HCT116 (cell line): ENCODE results near the gene SLC8A1. TPM values are rescaled to one million over a fixed set of nuclear protein-coding genes. Genes with fewer than 3 reads are reported as not detected.

ENCODE experiments used
- ATAC-seq: fragments of 200-7000 bp; cut with Tn5 transposase; 2 replicates; pipeline ENCODE4 v1.9.1; 2020; ENCODE audit warnings: mild to moderate bottlenecking, moderate library complexity
- BruUV-seq: library from RNA; stranded (reverse); fragments of 400-500 nt; replicated peaks from 2 replicates; lab custom pipeline; 2021; lab: Mats Ljungman, UMichigan
- CTCF ChIA-PET: fragments of 300-600 bp; sonication (Branson Sonifier 250); formaldehyde crosslinking; loops from one replicate; lab custom pipeline; 2021; ENCODE audit warnings: antibody characterized with exemption; lab: Charles Lee
- POLR2A ChIA-PET: fragments of 300-600, 350-600 bp; sonication (Branson Sonifier 250); formaldehyde crosslinking; loops from one replicate; lab custom pipeline; 2021; ENCODE audit warnings: antibody characterized with exemption; lab: Charles Lee
- RAD21 ChIA-PET, 2 experiments: fragments of 300-600 bp; sonication (Branson Sonifier 250); formaldehyde crosslinking; loops; one replicate each; lab custom pipeline; 2023; ENCODE audit warnings: low total read pairs in 2 of 2; ENCODE audit not compliant: uncharacterized antibody in 2 of 2, unreplicated experiment in 2 of 2, low non-redundant PET in 1 of 2; lab: Charles Lee
- DNase-seq: peaks from one replicate; pipeline ENCODE4 v3.0.0-alpha.2; 2010; ENCODE audit warnings: low read depth, low spot score
- H2AFZ ChIP-seq: fragments of 200-600 bp; shearing (Covaris generic), sonication (generic); 2 replicates; pipeline ENCODE4 v1.6.1; 2017; ENCODE audit warnings: low read depth, mixed run types, mixed read lengths, antibody characterized with exemption, low read length; ENCODE audit not compliant: poor library complexity, severe bottlenecking
- H3K27ac ChIP-seq: 2 replicates; pipeline ENCODE4 v1.5.1; 2012; ENCODE audit warnings: low read depth, low read length
- H3K27me3 ChIP-seq: fragments of 200-600 bp; sonication (generic); 2 replicates; pipeline ENCODE4 v1.6.1; 2016; ENCODE audit warnings: mixed run types, low read length, mixed read lengths; ENCODE audit not compliant: insufficient read depth
- H3K36me3 ChIP-seq, 2 experiments: fragments of 200-500 bp in 1 of 2; fragments of 200-600 bp in 1 of 2; sonication (Bioruptor generic) in 1 of 2; sonication (generic) in 1 of 2; 2 replicates each; pipeline versions ENCODE4 v1.5.1 to v1.6.1; 2014 to 2016; ENCODE audit warnings: low read length in 2 of 2, inconsistent platforms in 1 of 2, mixed read lengths in 1 of 2, mixed run types in 1 of 2; ENCODE audit not compliant: insufficient read depth in 2 of 2, control insufficient read depth in 1 of 2
- H3K4me1 ChIP-seq, 2 experiments: fragments of 200-600 bp in 1 of 2; sonication (generic) in 1 of 2; 2 replicates each; pipeline versions ENCODE4 v1.5.1 to v1.6.1; 2012 to 2017; ENCODE audit warnings: low read length in 2 of 2, inconsistent platforms in 1 of 2, mild to moderate bottlenecking in 1 of 2, mixed read lengths in 1 of 2, mixed run types in 1 of 2, moderate library complexity in 1 of 2; ENCODE audit not compliant: insufficient read depth in 2 of 2, control insufficient read depth in 1 of 2
- H3K4me2 ChIP-seq: fragments of 200-600 bp; sonication (generic); 2 replicates; pipeline ENCODE4 v1.6.1; 2017; ENCODE audit warnings: mixed run types, low read length, mixed read lengths
- H3K4me3 ChIP-seq, 2 experiments: fragments of 200-600 bp in 1 of 2; sonication (generic) in 1 of 2; replicated peaks in 1 of 2; 2 replicates each; pipeline ENCODE4 v1.5.1; 2011 to 2016; ENCODE audit warnings: low read length in 2 of 2, control low read depth in 1 of 2, low read depth in 1 of 2, mild to moderate bottlenecking in 1 of 2, mixed read lengths in 1 of 2, mixed run types in 1 of 2
- H3K79me2 ChIP-seq: fragments of 200-600 bp; sonication (generic); 2 replicates; pipeline ENCODE4 v1.6.1; 2017; ENCODE audit warnings: mild to moderate bottlenecking, mixed run types, low read length, moderate library complexity, mixed read lengths; ENCODE audit not compliant: insufficient read depth
- H3K9ac ChIP-seq: fragments of 200-600 bp; sonication (generic); 2 replicates; pipeline ENCODE4 v1.6.1; 2016; ENCODE audit warnings: low read length, mixed read lengths
- H3K9me2 ChIP-seq: fragments of 200-600 bp; sonication (generic), shearing (Covaris generic); 2 replicates; pipeline ENCODE4 v1.6.1; 2017; ENCODE audit warnings: mixed run types, mild to moderate bottlenecking, moderate library complexity; ENCODE audit not compliant: insufficient read depth
- H3K9me3 ChIP-seq, 2 experiments: fragments of 200-500 bp in 1 of 2; fragments of 200-600 bp in 1 of 2; sonication (Bioruptor generic) in 1 of 2; sonication (generic) in 1 of 2; 2 replicates each; pipeline ENCODE4 v1.6.1; 2014 to 2017; ENCODE audit warnings: low read length in 2 of 2, mixed read lengths in 2 of 2, inconsistent platforms in 1 of 2, low read depth in 1 of 2, mild to moderate bottlenecking in 1 of 2, mixed run types in 1 of 2, moderate library complexity in 1 of 2; ENCODE audit not compliant: control insufficient read depth in 1 of 2, insufficient read depth in 1 of 2
- H4K20me1 ChIP-seq: fragments of 200-600 bp; sonication (generic), shearing (Covaris generic); 2 replicates; pipeline ENCODE4 v1.6.1; 2017; ENCODE audit warnings: mixed run types, mild to moderate bottlenecking, moderate library complexity; ENCODE audit not compliant: insufficient read depth
- CEBPB ChIP-seq: IDR thresholded peaks from 2 replicates; pipeline ENCODE4 v1.6.1; 2012; ENCODE audit warnings: low read depth
- ELF1 ChIP-seq: IDR thresholded peaks from 2 replicates; pipeline ENCODE4 v1.6.1; 2012; ENCODE audit warnings: low read depth, borderline replicate concordance
- RAD21 ChIP-seq: IDR thresholded peaks from 2 replicates; pipeline ENCODE4 v1.6.1; 2012; ENCODE audit warnings: low read depth, mild to moderate bottlenecking
- SIN3A ChIP-seq: IDR thresholded peaks from 2 replicates; pipeline ENCODE4 v1.6.1; 2012; ENCODE audit warnings: low read depth
- SRF ChIP-seq: IDR thresholded peaks from 2 replicates; pipeline ENCODE4 v1.6.1; 2012; ENCODE audit warnings: low read depth
- YY1 ChIP-seq: IDR thresholded peaks from 2 replicates; pipeline ENCODE4 v1.6.1; 2011; ENCODE audit warnings: low read length, low read depth, moderate library complexity, mild to moderate bottlenecking; ENCODE audit not compliant: insufficient replicate concordance; ENCODE audit errors: extremely low read depth
- intact Hi-C: fragments of 100-400 bp; cut with micrococcal nuclease; formaldehyde crosslinking; loops from 2 replicates; pipeline ENCODE4 v1.10.0; 2022
- total RNA-seq: library from RNA; stranded (reverse); gene quantifications from one replicate; pipeline ENCODE4 v1.2.1, GENCODE V29; 2021; ENCODE audit not compliant: unreplicated experiment
- TF ChIP-seq, protein P1 (sequence below), 3 experiments: fragments of 200-600 bp in 1 of 3; sonication (generic) in 1 of 3; IDR thresholded peaks in 2 of 3; conservative IDR thresholded peaks in 1 of 3; 2 replicates each; pipeline ENCODE4 v1.5.1; 2012 to 2017; ENCODE audit warnings: low read depth in 2 of 3, low read length in 2 of 3, antibody characterized with exemption in 1 of 3, borderline replicate concordance in 1 of 3, control low read depth in 1 of 3, mild to moderate bottlenecking in 1 of 3, mixed read lengths in 1 of 3, mixed run types in 1 of 3, moderate library complexity in 1 of 3; ENCODE audit not compliant: insufficient read depth in 1 of 3
- TF ChIP-seq, protein P2 (sequence below): IDR thresholded peaks from 2 replicates; pipeline ENCODE4 v1.6.1; 2012
- TF ChIP-seq, protein P3 (sequence below): IDR thresholded peaks from 2 replicates; pipeline ENCODE4 v1.6.1; 2011; ENCODE audit warnings: mild to moderate bottlenecking, low read length, moderate library complexity; ENCODE audit not compliant: insufficient replicate concordance; ENCODE audit errors: extremely low read depth

Gene SLC8A1
- total RNA-seq, 1 experiment from 2014 or later, result 0.07 TPM

DNA sequence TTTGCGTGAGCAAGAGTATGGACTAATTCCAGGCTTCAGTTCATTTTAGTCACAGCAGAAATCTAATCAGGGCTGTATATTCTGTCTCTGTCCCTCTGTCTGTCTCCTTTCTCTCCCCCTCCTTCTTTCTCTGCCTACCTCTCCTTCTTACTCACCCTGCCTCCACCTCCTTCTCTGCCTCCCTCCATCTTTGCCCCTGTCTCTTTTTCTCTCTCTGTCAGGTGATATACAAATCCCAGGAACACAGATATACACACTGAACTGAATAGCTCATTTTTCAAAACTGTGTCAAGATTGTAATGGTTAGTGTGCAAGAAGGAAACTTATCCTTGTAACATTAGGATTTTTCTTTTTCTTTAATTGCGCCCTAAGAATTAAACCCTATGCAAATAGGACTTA, 32.5 kb downstream of the SLC8A1 start:
- no peaks in the 10 kb centered on the region for H3K4me1 ChIP-seq
- no peaks in the 10 kb centered on the region for H3K36me3 ChIP-seq
- no peak for TF ChIP-seq CEBPB
- no peak for TF ChIP-seq ELF1
- TF ChIP-seq, protein P1, sequence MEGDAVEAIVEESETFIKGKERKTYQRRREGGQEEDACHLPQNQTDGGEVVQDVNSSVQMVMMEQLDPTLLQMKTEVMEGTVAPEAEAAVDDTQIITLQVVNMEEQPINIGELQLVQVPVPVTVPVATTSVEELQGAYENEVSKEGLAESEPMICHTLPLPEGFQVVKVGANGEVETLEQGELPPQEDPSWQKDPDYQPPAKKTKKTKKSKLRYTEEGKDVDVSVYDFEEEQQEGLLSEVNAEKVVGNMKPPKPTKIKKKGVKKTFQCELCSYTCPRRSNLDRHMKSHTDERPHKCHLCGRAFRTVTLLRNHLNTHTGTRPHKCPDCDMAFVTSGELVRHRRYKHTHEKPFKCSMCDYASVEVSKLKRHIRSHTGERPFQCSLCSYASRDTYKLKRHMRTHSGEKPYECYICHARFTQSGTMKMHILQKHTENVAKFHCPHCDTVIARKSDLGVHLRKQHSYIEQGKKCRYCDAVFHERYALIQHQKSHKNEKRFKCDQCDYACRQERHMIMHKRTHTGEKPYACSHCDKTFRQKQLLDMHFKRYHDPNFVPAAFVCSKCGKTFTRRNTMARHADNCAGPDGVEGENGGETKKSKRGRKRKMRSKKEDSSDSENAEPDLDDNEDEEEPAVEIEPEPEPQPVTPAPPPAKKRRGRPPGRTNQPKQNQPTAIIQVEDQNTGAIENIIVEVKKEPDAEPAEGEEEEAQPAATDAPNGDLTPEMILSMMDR (IDR thresholded peaks at IDR 0.05 in 2 of 3, conservative IDR thresholded peaks at IDR 0.05 in 1 of 3; ENCODE audit: borderline replicate concordance in 1 of 3, insufficient read depth in 1 of 3, low read depth in 2 of 3, low read length in 2 of 3), result no peak
- TF ChIP-seq, protein P2, sequence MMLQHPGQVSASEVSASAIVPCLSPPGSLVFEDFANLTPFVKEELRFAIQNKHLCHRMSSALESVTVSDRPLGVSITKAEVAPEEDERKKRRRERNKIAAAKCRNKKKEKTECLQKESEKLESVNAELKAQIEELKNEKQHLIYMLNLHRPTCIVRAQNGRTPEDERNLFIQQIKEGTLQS, result no peak
- no peak for TF ChIP-seq SRF
- no peak for TF ChIP-seq YY1
- no peak for TF ChIP-seq RAD21
- TF ChIP-seq, protein P3, sequence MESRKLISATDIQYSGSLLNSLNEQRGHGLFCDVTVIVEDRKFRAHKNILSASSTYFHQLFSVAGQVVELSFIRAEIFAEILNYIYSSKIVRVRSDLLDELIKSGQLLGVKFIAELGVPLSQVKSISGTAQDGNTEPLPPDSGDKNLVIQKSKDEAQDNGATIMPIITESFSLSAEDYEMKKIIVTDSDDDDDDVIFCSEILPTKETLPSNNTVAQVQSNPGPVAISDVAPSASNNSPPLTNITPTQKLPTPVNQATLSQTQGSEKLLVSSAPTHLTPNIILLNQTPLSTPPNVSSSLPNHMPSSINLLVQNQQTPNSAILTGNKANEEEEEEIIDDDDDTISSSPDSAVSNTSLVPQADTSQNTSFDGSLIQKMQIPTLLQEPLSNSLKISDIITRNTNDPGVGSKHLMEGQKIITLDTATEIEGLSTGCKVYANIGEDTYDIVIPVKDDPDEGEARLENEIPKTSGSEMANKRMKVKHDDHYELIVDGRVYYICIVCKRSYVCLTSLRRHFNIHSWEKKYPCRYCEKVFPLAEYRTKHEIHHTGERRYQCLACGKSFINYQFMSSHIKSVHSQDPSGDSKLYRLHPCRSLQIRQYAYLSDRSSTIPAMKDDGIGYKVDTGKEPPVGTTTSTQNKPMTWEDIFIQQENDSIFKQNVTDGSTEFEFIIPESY, result no peak
- TF ChIP-seq SIN3A, result no peak
- TF ChIP-seq, all 23 proteins: peak for 0
- Histone ChIP-seq H3K9me3 (no peaks in the 10 kb centered on the region), H3K27ac (no peak overlapping the region), H3K79me2 (no peaks in the 10 kb centered on the region), H3K27me3 (no peaks in the 10 kb centered on the region), H3K4me3 (no peak overlapping the region), H3K9ac (no peak overlapping the region), H3K4me2 (no peak overlapping the region), H2AFZ (no peak overlapping the region), H3K9me2 (no peaks in the 10 kb centered on the region), H4K20me1 (no peaks in the 10 kb centered on the region)
- ChIA-PET CTCF (no interaction called here), RAD21 (no interaction called here), POLR2A (no interaction called here)
- ATAC-seq, result no peak
- BruUV-seq, result no TSS peak
- DNase-seq, result no peak
- intact Hi-C loops, result no loop called here
